Tongue (tissue), 2 donors: ENCODE measurements around the gene MS4A6E. TPM values are rescaled to one million over a fixed set of nuclear protein-coding genes. Genes with fewer than 3 reads are reported as not detected.
A peak's percentile ranks its signal among the peaks of the same experiment; 100 is the strongest.
"Not testable (repeated sequence)": the region's sequence is repeated elsewhere in the genome, so short reads cannot be mapped to it uniquely, and the experiment has no call there.

Source experiments
- DNase-seq: peaks from one replicate; pipeline ENCODE4 v3.0.0-alpha.2; 2015
- total RNA-seq: library from RNA; depleted of rRNA; stranded (reverse); fragments of >200 nt; gene quantifications from one replicate; pipeline ENCODE4 v1.2.3, GENCODE V29; 2014

MS4A6E gene
- total RNA-seq, 1 donor from 2014 or later = not detected

- no peak for DNase-seq
Observed at GRCh38 chr11:60336767-60337391, 9.8 kb downstream of the MS4A6E start.

- DNase-seq = no peak
Observed at GRCh38 chr11:60338053-60338452, 11.0 kb downstream of the MS4A6E start.

GRCh38 chr11:60339356-60339755, 12.3 kb downstream of the MS4A6E start:
- DNase-seq = no peak

- DNase-seq = no peak
Observed at GRCh38 chr11:60343094-60343704, 16.1 kb downstream of the MS4A6E start.

- DNase-seq = no peak
Observed at GRCh38 chr11:60344146-60344545, 17.1 kb downstream of the MS4A6E start.

GRCh38 chr11:60345489-60345888, 18.4 kb downstream of the MS4A6E start:
- peak; percentile 17 for DNase-seq

GRCh38 chr11:60347084-60347797, 20.2 kb downstream of the MS4A6E start:
- DNase-seq = no peak

- no peak for DNase-seq
Observed at GRCh38 chr11:60348116-60348515, 21.1 kb downstream of the MS4A6E start.

GRCh38 chr11:60349990-60350389, 22.9 kb downstream of the MS4A6E start:
- no peak for DNase-seq

- DNase-seq = no peak
Observed at GRCh38 chr11:60357771-60358170, 30.7 kb downstream of the MS4A6E start.

GRCh38 chr11:60360621-60361020, 33.6 kb downstream of the MS4A6E start:
- DNase-seq = no peak

- DNase-seq = no peak
Observed at GRCh38 chr11:60362241-60362640, 35.2 kb downstream of the MS4A6E start.

GRCh38 chr11:60363542-60364470, 36.8 kb downstream of the MS4A6E start:
- DNase-seq = peak; percentile 89

GRCh38 chr11:60366262-60366904, 39.3 kb downstream of the MS4A6E start:
- not testable (repeated sequence) for DNase-seq

GRCh38 chr11:60367009-60367408, 40.0 kb downstream of the MS4A6E start:
- DNase-seq = no peak

- no peak for DNase-seq
Observed at GRCh38 chr11:60367896-60368295, 40.8 kb downstream of the MS4A6E start.

GRCh38 chr11:60370252-60370810, 43.3 kb downstream of the MS4A6E start:
- no peak for DNase-seq

GRCh38 chr11:60370811-60371298, 43.8 kb downstream of the MS4A6E start:
- DNase-seq = peak; percentile 62

GRCh38 chr11:60371386-60371785, 44.3 kb downstream of the MS4A6E start:
- DNase-seq = no peak

- DNase-seq = no peak
Observed at GRCh38 chr11:60371854-60372253, 44.8 kb downstream of the MS4A6E start.

- DNase-seq = no peak
Observed at GRCh38 chr11:60372767-60373166, 45.7 kb downstream of the MS4A6E start.
